ENCODE results near the gene AUTS2.

GRCh38 chr7:70670288-70670687, 1072.0 kb downstream of the AUTS2 start:
- TF ChIP-seq CTCF (conservative IDR thresholded peaks at IDR 0.05; ENCODE audit: low read length) (no peak), EZH2phosphoT487 (IDR thresholded peaks at IDR 0.05; ENCODE audit: borderline replicate concordance) (no peak)
